ENCODE data around the gene SHANK2. TPM values are rescaled to one million over a fixed set of nuclear protein-coding genes. Genes with fewer than 3 reads are reported as not detected.

SHANK2 gene
- total and polyA plus RNA-seq, 7 donors = under 0.01 to 0.17 (median 0.03) TPM; not detected in 3

GRCh38 chr11:71207563-71207962 lies 44.8 kb downstream of the SHANK2 start:
- no peak for TF ChIP-seq CTCF (IDR thresholded peaks at IDR 0.05)
- H3K9me3 ChIP-seq = no peaks in the 10 kb centered on the region
- ATAC-seq (no peak), DNase-seq (peak in 1 of 2 donors; percentile 0)
- no peak overlapping the region for H3K4me3 ChIP-seq
- no peaks in the 10 kb centered on the region for H3K4me1 ChIP-seq
- 59 to 68% (median 68%) methylated on average over 7 of the region's 7 CpGs for WGBS, 3 donors
- no peak overlapping the region for H3K27ac ChIP-seq
- intact Hi-C loops (cut with DNase I) = no loop called here
- no peaks in the 10 kb centered on the region for H3K36me3 ChIP-seq (ENCODE audit: insufficient read depth in 1 of 2, low read depth in 1 of 2)
- H3K27me3 ChIP-seq (ENCODE audit: insufficient read depth in 3 of 3, low read length in 2 of 3) = peaks cover 0 to 6% (median 0%) of the 10 kb centered on the region in 3 donors

GRCh38 chr11:71206186-71206585 lies 46.2 kb downstream of the SHANK2 start:
- DNase-seq = peak in 1 of 2 donors; percentile 20
- no peaks in the 10 kb centered on the region for H3K36me3 ChIP-seq (ENCODE audit: insufficient read depth in 1 of 2, low read depth in 1 of 2)
- H3K27ac ChIP-seq = no peak overlapping the region
- no peak for TF ChIP-seq CTCF (IDR thresholded peaks at IDR 0.05)
- H3K27me3 ChIP-seq (ENCODE audit: insufficient read depth in 3 of 3, low read length in 2 of 3) = peaks cover 0 to 11% (median 0%) of the 10 kb centered on the region in 3 donors
- intact Hi-C loops (cut with DNase I) = no loop called here
- H3K4me3 ChIP-seq = no peak overlapping the region
- H3K9me3 ChIP-seq = no peaks in the 10 kb centered on the region
- no peaks in the 10 kb centered on the region for H3K4me1 ChIP-seq
- WGBS, 3 donors = 18 to 35% (median 20%) methylated on average over 17 of the region's 17 CpGs
- no peak for ATAC-seq

GRCh38 chr11:71204748-71205664 lies 47.4 kb downstream of the SHANK2 start:
- no peak for TF ChIP-seq CTCF (IDR thresholded peaks at IDR 0.05)
- no peak overlapping the region for H3K27ac ChIP-seq
- H3K4me1 ChIP-seq = no peaks in the 10 kb centered on the region
- no peaks in the 10 kb centered on the region for H3K9me3 ChIP-seq
- DNase-seq = peak in 1 of 2 donors; percentile 46
- no peak for ATAC-seq
- 88 to 92% (median 92%) methylated on average over 18 of the region's 18 CpGs for whole genome bisulfite sequencing, 3 donors
- no peaks in the 10 kb centered on the region for H3K36me3 ChIP-seq (ENCODE audit: insufficient read depth in 1 of 2, low read depth in 1 of 2)
- no peak overlapping the region for H3K4me3 ChIP-seq
- H3K27me3 ChIP-seq (ENCODE audit: insufficient read depth in 3 of 3, low read length in 2 of 3) = peaks cover 0 to 11% (median 0%) of the 10 kb centered on the region in 3 donors
- intact Hi-C loops (cut with DNase I) = no loop called here

GRCh38 chr11:71204294-71204693 lies 48.1 kb downstream of the SHANK2 start:
- 89 to 93% (median 91%) methylated on average over 16 of the region's 16 CpGs for WGBS, 3 donors
- intact Hi-C loops (cut with DNase I) = no loop called here
- TF ChIP-seq CTCF (IDR thresholded peaks at IDR 0.05) = no peak
- Histone ChIP-seq H3K4me1 (no peaks in the 10 kb centered on the region), H3K9me3 (no peaks in the 10 kb centered on the region), H3K27me3 (ENCODE audit: insufficient read depth in 3 of 3, low read length in 2 of 3) (peaks cover 0 to 7% (median 2%) of the 10 kb centered on the region in 3 donors), H3K27ac (no peak overlapping the region), H3K36me3 (ENCODE audit: insufficient read depth in 1 of 2, low read depth in 1 of 2) (no peaks in the 10 kb centered on the region), H3K4me3 (no peak overlapping the region)
- ATAC-seq (no peak), DNase-seq (peak in 1 of 2 donors; percentile 22)
